HEK293 (cell line): ENCODE results near the gene PSD2.

Source experiments
- CTCF ChIA-PET: fragments of 350-600 bp; formaldehyde crosslinking; extraction: SDS; loops from one replicate; lab custom pipeline; 2021; ENCODE audit warnings: antibody characterized with exemption; lab: Yijun Ruan, JAX
- POLR2A ChIA-PET: fragments of 300-600 bp; formaldehyde crosslinking; extraction: SDS; loops from one replicate; lab custom pipeline; 2020; ENCODE audit warnings: antibody characterized with exemption, inconsistent platforms; lab: Yijun Ruan, JAX
- H3K27ac ChIP-seq: fragments of 200-500 bp; sonication (Bioruptor generic); 2 replicates; pipeline ENCODE4 v1.5.1; 2014; ENCODE audit warnings: low read depth, low read length, control low read depth, inconsistent platforms; ENCODE audit errors: extremely low read depth
- H3K36me3 ChIP-seq, 2 experiments: fragments of 200-500 bp in 1 of 2; sonication (Bioruptor generic) in 1 of 2; 1 replicate in 1 of 2; 2 replicates in 1 of 2; pipeline ENCODE4 v1.5.1; 2014 to 2017; ENCODE audit warnings: inconsistent platforms in 2 of 2, low read length in 2 of 2; ENCODE audit not compliant: control insufficient read depth in 2 of 2, insufficient read depth in 1 of 2
- H3K4me1 ChIP-seq: fragments of 200-500 bp; sonication (Bioruptor generic); 2 replicates; pipeline ENCODE4 v1.5.1; 2014; ENCODE audit warnings: mild to moderate bottlenecking, low read length, inconsistent platforms; ENCODE audit not compliant: control insufficient read depth, insufficient read depth
- H3K4me3 ChIP-seq: 2 replicates; pipeline ENCODE4 v1.5.1; 2011; ENCODE audit warnings: low read depth, mild to moderate bottlenecking, control low read depth, low read length, moderate library complexity
- H3K9me3 ChIP-seq: fragments of 200-500 bp; sonication (Bioruptor generic); 2 replicates; pipeline ENCODE4 v1.5.1; 2014; ENCODE audit warnings: low read depth, low read length, inconsistent platforms; ENCODE audit not compliant: control insufficient read depth, insufficient read depth
- AEBP2 ChIP-seq: fragments of 450-650 bp; formaldehyde crosslinking; IDR thresholded peaks from 2 replicates; pipeline ENCODE4 v1.5.1; 2016; ENCODE audit warnings: missing biosample characterization, missing genetic modification characterization, borderline replicate concordance
- BCL11A ChIP-seq: fragments of 450-650 bp; formaldehyde crosslinking; IDR thresholded peaks from 2 replicates; pipeline ENCODE4 v1.5.1; 2016; ENCODE audit warnings: low read depth, missing biosample characterization, missing genetic modification characterization
- YY2 ChIP-seq: fragments of 450-650 bp; formaldehyde crosslinking; IDR thresholded peaks from 2 replicates; pipeline ENCODE4 v1.5.1; 2016; ENCODE audit warnings: missing biosample characterization, missing genetic modification characterization
- ZBTB10 ChIP-seq: fragments of 450-650 bp; formaldehyde crosslinking; IDR thresholded peaks from 2 replicates; pipeline ENCODE4 v1.5.1; 2016; ENCODE audit warnings: missing biosample characterization, missing genetic modification characterization
- ZBTB21 ChIP-seq: fragments of 450-650 bp; formaldehyde crosslinking; IDR thresholded peaks from 2 replicates; pipeline ENCODE4 v1.5.1; 2017; ENCODE audit warnings: missing biosample characterization, missing genetic modification characterization
- ZBTB26 ChIP-seq: fragments of 450-650 bp; formaldehyde crosslinking; optimal IDR thresholded peaks from 2 replicates; pipeline ENCODE3; 2016; ENCODE audit warnings: missing biosample characterization, mild to moderate bottlenecking, missing genetic modification characterization
- ZBTB49 ChIP-seq: fragments of 450-650 bp; formaldehyde crosslinking; IDR thresholded peaks from 2 replicates; pipeline ENCODE4 v1.5.1; 2016; ENCODE audit warnings: missing biosample characterization, missing genetic modification characterization, low read depth
- ZNF138 ChIP-seq: fragments of 450-650 bp; formaldehyde crosslinking; IDR thresholded peaks from 2 replicates; pipeline ENCODE4 v1.5.1; 2016; ENCODE audit warnings: missing biosample characterization, missing genetic modification characterization, borderline replicate concordance
- ZNF174 ChIP-seq: fragments of 450-650 bp; formaldehyde crosslinking; IDR thresholded peaks from 2 replicates; pipeline ENCODE4 v1.5.0; 2017; ENCODE audit warnings: missing biosample characterization, mild to moderate bottlenecking, missing genetic modification characterization
- ZNF26 ChIP-seq: fragments of 450-650 bp; formaldehyde crosslinking; IDR thresholded peaks from 2 replicates; pipeline ENCODE4 v1.5.1; 2016; ENCODE audit warnings: missing biosample characterization, missing genetic modification characterization
- ZNF292 ChIP-seq: fragments of 450-650 bp; formaldehyde crosslinking; IDR thresholded peaks from 2 replicates; pipeline ENCODE4 v1.5.1; 2016; ENCODE audit warnings: low read depth, missing biosample characterization, missing genetic modification characterization, borderline replicate concordance
- ZNF335 ChIP-seq: fragments of 450-650 bp; formaldehyde crosslinking; conservative IDR thresholded peaks from 2 replicates; pipeline ENCODE4 v1.5.1; 2016; ENCODE audit warnings: missing biosample characterization, missing genetic modification characterization
- ZNF354C ChIP-seq: fragments of 450-650 bp; formaldehyde crosslinking; IDR thresholded peaks from 2 replicates; pipeline ENCODE4 v1.5.1; 2016; ENCODE audit warnings: missing biosample characterization, missing genetic modification characterization, low read depth, borderline replicate concordance
- ZNF366 ChIP-seq: fragments of 450-650 bp; formaldehyde crosslinking; conservative IDR thresholded peaks from 2 replicates; pipeline ENCODE4 v1.5.1; 2016; ENCODE audit warnings: missing biosample characterization, missing genetic modification characterization
- ZNF394 ChIP-seq: fragments of 450-650 bp; formaldehyde crosslinking; IDR thresholded peaks from 2 replicates; pipeline ENCODE4 v1.5.1; 2016; ENCODE audit warnings: missing biosample characterization, missing genetic modification characterization, mild to moderate bottlenecking, moderate library complexity, borderline replicate concordance
- ZNF501 ChIP-seq: fragments of 450-650 bp; formaldehyde crosslinking; IDR thresholded peaks from 2 replicates; pipeline ENCODE4 v1.5.1; 2016; ENCODE audit warnings: missing biosample characterization, missing genetic modification characterization
- ZNF610 ChIP-seq: fragments of 450-650 bp; formaldehyde crosslinking; IDR thresholded peaks from 2 replicates; pipeline ENCODE4 v1.5.1; 2016; ENCODE audit warnings: missing biosample characterization, missing genetic modification characterization, borderline replicate concordance
- ZNF623 ChIP-seq: fragments of 450-650 bp; formaldehyde crosslinking; IDR thresholded peaks from 2 replicates; pipeline ENCODE4 v1.5.1; 2016; ENCODE audit warnings: missing biosample characterization, missing genetic modification characterization
- ZNF629 ChIP-seq: fragments of 450-650 bp; formaldehyde crosslinking; IDR thresholded peaks from 2 replicates; pipeline ENCODE4 v1.5.1; 2017; ENCODE audit warnings: missing biosample characterization, missing genetic modification characterization
- ZNF701 ChIP-seq: fragments of 450-650 bp; formaldehyde crosslinking; IDR thresholded peaks from 2 replicates; pipeline ENCODE4 v1.5.1; 2016; ENCODE audit warnings: missing biosample characterization, missing genetic modification characterization

PSD2 gene

GRCh38 chr5:139817970-139818369 is 22.4 kb downstream of the PSD2 start:
- no peak for TF ChIP-seq ZNF394
- TF ChIP-seq ZNF629 (tag by site-specific recombination), result no peak
- no peak for TF ChIP-seq ZBTB26
- TF ChIP-seq BCL11A, result no peak
- TF ChIP-seq ZNF354C (tag by site-specific recombination), result no peak
- TF ChIP-seq ZBTB10, result no peak
- no peak for TF ChIP-seq ZBTB49 (tag by site-specific recombination)
- no peak for TF ChIP-seq ZNF174 (tag by site-specific recombination)
- TF ChIP-seq AEBP2 (tag by site-specific recombination), result no peak
- no peak for TF ChIP-seq YY2 (tag by site-specific recombination)
- no peak for TF ChIP-seq ZNF701 (tag by site-specific recombination)
- no peak for TF ChIP-seq ZNF335 (tag by site-specific recombination)
- TF ChIP-seq ZBTB21, result no peak
- TF ChIP-seq ZNF623, result no peak
- no peak for TF ChIP-seq ZNF610
- no peak for TF ChIP-seq ZNF138 (tag by site-specific recombination)
- no peak for TF ChIP-seq ZNF26 (tag by site-specific recombination)
- TF ChIP-seq ZNF292 (tag by site-specific recombination), result no peak
- no peak for TF ChIP-seq ZNF366 (tag by site-specific recombination)
- no peak for TF ChIP-seq ZNF501 (tag by site-specific recombination)
- Histone ChIP-seq H3K4me1 (no peaks in the 10 kb centered on the region), H3K36me3 (no peaks in the 10 kb centered on the region), H3K4me3 (no peak overlapping the region), H3K9me3 (no peaks in the 10 kb centered on the region; the same call in 1 of the 2 replicates), H3K27ac (no peak overlapping the region)
- CTCF ChIA-PET, result no interaction called here
- POLR2A ChIA-PET, result no interaction called here
